NCI-H146 (cell line): Measurements from ENCODE around the gene UCN2.

Source experiments
- DNase-seq: peaks from one replicate; lab custom pipeline; 2025; lab: John Stamatoyannopoulos, UW

The UCN2 gene, protein sequence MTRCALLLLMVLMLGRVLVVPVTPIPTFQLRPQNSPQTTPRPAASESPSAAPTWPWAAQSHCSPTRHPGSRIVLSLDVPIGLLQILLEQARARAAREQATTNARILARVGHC

DNA sequence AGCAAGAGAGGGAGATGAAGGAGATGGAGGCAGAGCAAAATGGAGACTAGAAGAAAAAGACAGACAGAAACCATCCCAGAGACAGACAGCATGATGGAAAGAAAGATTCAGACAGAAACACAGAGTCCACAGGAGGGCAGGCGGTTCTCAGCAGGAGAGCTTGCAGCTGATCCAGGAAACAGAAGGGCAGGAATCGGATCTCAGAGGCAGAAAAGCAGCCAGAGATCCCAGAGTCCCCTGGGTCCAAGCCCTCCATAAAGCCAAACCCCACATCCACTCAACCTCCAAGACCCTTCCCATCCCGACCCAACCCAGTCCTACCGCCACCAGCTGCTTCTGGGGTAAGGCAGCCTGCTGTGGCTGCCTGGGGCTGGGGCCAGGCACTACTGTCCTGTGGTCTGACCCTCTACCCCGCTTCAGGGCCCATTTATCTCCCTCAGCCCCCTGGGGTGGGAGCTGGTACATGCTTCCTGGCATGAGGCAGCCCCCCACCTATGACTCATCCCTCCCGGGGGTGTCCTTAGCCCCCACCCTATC, at the start of gene UCN2:
Gene UCN2, minus strand, starts transcription at position 400 of the 537 bp plus-strand sequence. CDS start 657 bp downstream, outside the sequence.
- DNase-seq, result peak; percentile 26

DNA sequence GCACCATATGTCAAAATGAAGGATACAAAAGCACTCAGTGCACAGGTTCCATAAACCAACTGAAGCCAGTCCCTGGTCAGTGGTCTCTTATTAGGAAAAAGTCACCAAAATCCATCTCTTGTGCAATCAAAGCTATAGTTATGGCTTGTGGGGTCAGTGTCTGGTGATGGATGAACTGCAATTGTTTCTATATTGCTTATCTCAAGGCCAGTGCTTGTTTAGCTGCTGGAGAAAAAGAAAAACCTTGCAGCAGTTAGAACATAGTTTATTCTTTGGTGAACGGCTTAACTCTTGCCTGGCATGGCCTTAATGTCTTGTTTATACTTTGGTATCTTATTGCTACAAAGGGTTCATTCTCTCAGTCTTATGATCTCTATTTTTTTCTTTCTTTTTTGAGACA, 48.7 kb upstream of the UCN2 start:
- no peak for DNase-seq

DNA sequence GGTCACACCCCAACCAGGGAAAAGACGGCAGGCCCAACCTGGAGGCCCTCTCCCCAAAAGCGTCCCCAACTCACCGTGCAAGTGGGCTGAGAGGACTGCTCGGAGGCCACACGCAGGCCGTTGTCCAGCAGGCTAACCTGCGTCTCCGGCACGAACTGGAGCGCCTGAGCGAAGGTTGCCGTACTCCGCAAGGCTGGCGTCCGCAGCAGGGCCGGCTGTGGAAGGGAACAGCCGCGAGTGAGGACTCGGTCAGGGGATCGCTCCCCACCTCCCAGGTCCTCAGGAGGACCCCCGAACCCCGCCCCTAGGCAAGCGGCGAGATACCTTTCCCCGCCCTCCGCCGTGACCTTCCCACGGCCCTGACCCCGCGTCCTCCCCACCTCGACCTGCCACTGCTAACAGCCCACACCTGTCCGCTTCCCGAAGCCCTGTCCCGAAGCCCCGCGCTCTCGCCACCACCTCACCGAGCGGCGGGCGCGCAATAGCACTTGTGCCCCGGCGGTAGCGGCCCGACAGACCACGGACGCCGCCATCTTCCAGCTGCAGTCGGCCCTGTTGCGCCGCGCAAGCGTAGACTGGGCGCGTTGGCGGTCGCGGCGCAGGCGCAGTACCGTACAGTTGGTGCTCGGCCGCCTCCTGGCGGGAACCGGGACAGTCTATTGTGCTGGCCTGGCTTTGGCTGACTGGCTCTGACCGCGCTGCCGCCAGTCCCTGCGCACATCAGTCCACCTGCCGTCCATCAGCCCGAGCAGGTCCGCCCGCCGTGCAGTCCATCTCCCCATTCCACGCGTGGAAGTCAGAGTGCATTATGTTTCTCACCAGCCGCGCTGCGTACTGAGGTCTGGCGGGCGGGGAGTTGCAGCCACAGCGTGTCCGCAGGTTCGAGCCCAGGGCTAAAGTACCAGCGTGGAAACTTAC, 45.8 kb upstream of the UCN2 start, which contains the start of gene UQCRC1:
Gene UQCRC1, minus strand, starts transcription at position 559 of the 918 bp plus-strand sequence. Its CDS starts 26 bp downstream, at position 533.
- peak; percentile 91 for DNase-seq

DNA sequence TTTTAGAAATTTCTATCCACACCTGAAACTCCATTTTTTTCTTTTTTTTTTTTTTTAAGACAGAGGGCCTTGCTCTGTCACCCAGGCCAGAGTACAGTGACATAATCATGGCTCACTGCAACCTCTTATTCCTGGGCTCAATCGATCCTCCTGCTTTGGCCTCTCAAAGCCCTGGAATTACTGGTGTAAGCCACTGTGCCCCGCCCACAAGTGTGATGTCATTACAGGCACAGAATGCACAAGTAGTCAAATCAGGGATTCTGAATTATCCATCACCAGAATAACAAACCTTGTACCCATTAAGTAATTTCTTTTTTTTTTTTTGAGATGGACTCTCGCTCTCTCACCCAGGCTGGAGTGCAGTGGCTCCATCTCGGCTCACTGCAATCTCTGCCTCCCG, 43.9 kb upstream of the UCN2 start:
- DNase-seq, result no peak

DNA sequence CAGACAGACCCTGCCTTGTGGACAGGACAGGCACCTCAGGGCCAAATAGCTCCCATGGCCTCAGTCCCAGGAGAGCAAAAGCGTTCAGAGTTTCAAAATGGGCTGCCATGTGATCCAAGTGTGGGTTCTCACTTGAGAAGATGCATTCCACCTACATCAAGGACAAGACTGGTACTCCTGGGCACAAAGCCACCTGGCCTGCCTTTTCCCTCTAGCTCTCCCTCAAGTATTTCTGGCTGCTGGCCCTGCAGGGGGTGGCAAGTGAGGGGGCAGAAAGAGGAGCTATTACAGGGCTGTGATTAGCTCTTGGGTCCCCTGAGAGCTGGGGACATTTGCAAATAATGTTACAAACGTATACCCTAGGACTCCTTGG, 38.0 kb upstream of the UCN2 start:
- DNase-seq, result no peak

DNA sequence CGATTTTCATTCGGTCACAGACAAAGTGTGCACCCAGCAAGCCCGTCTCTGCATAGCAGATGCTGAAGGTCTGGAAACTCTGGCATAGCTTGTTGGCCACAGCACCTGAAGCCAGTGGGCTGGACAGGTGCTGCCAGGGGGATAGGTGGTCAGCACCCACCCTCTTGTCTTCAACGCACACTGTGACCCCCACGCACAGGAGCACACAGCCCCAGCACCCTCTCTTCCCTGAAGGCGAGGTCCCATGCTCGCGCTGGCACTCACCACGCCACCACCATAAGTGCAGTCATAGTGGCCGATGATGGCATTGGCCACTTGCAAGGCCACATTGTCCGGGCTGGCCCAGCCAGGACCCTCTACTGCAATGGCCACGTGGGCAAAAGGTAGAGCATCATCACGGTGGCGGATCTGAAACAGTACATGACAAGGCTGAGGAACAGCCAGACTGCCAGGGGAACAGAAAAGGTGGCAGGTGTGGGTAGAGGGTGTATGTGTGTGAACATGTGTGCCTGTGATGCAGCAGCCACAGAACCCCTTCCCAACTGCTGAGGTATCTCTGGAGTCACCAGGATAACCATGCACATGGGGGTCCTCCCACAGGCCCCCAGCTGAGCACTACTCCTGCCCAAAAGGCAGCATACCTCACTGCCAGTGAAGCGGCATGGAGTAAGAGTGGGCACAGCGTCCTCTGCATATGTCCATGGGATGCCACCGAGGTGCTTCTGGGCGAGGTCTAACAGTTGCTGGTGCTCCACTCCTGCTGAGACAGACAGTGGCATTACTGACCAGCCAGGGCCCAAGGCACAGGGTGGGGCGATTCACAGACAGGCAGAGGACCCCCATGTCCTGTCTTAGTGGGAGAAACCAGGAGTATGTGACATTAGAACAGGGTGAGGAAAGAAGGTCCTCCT, 37.4 kb upstream of the UCN2 start:
- no peak for DNase-seq

DNA sequence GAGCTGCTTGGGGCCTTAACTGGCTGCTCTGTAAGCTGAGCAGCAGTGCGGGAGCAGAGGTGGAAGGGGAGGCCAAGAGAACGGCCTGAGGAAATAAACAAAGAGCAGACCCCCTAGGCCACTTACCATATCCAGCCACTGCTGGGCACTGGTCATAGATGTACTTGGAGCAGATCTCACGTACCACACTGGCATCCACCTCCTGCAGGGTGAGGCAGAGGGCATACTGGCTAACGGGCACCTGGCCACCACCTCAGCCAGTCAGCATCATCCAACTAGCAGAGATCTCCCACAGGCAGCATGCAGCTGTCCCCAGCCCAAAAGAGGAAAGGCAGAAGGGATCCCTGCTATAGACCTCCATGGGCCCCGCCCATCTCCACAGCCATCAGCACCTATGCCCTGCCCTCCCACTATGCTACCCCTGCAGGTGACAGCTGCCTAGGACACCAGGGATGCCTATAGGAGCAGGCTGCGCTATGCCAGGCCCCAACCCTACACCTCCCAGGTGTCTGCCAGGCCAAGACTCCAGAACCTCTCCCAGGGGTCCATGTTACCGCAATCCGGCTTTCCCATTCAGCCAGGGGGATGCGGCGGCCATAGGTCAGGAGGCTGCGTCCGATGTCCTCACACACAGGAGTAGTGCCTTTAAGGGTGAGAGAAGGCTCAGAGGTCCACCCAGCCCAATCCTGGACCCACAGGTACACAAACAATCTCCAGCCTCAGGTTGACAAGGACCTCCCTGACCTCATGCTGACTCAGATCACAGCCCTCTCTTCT, 36.1 kb upstream of the UCN2 start:
- no peak for DNase-seq

DNA sequence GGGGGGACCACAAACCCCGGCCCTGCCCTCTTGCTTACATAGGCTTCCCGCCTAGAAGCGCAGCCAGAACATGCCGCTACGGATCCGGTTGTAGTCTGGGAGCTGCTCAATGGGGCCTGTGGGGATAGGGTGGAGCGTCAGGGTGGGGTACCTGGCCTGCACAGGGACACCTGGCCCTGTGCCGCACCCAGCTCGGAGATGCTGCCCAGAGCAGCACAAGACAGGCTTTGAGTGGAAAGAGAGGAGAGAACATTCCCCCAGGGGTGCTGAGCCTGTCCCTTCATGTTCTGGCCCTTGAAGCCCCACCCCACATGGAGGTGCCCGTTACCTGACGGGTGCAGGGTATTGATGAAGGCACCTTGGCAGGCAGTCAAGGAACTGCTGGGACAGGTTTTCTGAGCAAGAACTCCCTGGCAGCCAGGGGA, 35.5 kb upstream of the UCN2 start:
- DNase-seq, result no peak

DNA sequence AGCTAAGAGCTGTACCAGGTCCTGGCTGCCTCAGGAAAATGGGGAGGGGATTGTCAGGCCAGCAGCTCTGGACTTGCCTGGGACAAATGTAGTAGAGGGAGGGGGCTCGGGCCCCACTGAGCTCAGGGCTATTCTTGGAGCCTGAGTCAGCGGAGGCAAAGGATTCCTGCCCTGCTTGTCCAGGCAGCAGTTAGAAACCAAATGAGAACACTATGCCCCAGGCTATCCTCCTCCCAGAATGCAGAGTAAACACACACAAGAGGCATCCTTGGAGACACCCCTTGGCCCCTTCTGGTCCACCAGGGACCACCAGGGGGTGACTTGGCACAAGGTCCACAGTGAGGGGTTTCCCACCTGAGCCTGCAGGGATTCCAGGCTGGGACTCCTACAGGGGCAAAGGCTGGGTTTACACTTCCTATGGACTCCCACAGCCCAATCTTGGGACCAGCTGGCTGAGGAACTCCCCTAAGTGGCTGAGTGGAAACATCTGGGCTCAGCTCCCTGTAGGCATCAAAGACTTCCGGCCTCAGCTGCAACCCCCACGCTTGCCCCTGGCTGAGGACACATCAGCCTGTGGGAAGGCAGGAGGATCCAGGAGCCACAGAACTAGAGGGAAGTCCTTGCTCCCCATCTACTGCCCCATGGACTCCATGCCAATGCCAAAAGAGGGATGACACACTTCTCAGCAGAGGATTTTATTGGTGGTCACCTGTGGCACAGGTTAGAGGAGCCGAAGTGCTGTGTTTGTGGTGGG, 34.9 kb upstream of the UCN2 start:
- DNase-seq, result no peak

DNA sequence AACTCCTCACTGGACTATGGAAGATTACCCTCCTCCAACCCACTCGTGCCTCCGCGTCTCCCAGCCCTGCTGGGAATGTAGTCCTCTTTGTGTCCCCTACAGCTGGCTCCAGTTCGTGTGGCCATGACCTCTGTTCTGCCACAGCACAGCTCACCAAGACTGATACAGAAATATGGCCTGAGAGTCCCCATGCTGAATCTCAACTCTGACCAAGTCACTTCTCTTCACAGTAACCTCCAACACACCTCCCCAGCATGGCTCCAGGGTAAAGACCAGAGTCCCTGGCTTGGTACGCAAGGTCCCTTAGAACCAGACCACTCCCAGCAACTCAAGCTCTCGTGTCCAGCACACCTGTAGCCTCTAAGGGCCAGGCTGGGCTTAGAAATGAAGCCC, 33.8 kb upstream of the UCN2 start:
- no peak for DNase-seq

DNA sequence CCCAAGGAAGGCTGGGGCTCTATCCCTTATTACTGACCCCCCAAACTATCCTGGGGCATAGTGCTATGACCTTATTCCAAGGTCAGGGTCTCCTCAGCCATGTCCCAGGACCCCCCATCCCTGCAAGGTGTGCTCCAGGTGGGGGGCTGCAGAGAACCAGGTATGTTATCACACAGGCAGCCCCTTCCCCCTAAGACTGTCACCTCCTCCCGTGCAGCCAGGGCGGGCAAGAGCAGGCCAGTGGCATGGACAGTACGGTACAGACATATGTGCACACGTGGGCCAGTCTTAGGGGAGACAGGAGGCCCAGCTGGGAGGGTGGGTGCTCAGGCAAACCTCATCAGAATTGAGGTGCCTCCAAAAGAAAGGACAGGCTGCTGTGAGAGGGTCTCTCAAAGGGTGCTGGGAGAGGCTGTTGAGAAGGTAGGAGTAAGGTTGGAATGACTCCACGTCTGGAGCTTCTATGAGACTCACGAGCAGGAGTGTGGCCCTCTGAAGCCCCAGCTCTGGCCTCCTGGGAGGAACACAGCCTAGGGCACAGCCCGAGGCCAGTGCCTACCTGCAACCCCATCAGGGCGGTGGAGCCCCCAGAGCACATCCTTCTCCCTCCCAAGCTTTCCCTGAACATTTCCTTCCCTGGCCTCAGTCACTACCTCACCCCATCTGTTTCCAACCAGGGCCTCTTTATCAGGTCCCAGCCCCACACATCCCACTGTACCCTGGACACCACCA, 33.3 kb upstream of the UCN2 start:
- no peak for DNase-seq

DNA sequence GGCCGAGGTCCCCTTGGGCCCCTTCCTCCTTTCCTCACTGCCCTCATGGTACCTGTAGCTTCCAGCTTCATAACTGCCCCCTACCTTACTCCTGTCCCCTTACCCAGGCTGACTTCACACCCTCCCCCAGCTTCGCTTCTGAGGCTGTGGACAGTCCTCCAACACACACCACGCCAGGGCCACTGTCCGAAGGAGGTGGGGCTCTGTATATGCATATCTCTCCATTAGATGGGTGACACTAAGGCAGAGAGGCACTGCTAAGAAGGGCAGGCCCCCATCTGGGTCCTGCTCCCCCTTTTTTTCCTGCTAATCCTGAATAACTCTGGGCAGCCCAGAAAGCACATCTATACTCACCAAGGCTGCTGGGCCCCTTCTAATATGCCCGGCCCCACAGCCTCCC, 32.6 kb upstream of the UCN2 start:
- DNase-seq, result no peak

DNA sequence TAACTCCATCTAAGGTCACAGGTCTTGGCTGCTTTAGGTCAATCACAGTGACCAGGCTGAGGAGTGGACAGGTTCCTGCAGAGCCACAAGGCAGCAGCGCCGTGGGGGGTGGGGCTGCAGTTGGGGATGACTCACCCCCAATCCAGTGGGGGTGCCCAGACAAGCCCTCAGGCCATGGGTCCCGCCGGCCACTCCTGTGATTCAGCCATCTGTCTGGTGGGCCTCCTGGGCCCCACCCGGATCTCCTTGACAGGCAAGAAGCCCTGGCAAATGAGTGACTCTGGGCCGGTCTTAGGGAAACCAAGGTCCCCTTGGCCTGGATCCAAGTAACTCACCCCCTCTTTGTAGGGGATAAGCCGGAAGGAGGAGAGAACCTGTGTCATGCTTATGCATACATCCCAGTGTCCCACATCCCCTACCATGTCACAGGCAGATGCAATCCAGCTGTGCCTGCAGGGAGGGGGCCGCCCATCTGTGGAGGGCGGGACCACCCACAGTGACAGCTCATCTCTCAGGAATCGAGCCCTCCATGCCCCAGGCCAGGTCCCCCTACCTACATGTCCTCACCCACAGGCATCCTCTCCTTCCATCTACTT, 32.0 kb upstream of the UCN2 start:
- no peak for DNase-seq

DNA sequence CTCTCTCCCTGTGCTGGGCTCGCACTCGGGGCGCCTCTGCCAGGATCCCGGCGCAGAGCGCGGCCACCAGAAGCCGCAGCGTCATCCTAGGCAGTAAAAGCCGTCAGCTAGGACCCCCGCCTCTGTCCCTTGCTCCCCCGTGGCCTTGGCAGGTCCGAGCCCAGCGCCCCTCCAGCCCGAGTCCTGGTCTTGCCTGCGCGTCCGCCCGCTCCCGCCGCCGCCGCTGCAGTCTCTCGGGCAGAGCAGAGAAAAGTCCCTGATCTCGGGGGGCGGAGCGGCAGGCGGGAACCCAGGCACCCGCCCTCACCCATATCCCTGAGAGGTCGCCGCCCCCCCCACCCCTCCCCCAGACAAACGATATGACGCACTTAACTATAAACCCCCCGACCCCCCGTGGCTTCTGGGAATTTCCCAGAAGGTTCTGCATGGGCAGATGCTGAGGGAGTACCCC, 31.5 kb upstream of the UCN2 start, which contains the start of gene COL7A1:
Gene COL7A1, minus strand, starts transcription at position 255 of the 451 bp plus-strand sequence. Its CDS starts 170 bp downstream, at position 85.
- peak; percentile 19 for DNase-seq

DNA sequence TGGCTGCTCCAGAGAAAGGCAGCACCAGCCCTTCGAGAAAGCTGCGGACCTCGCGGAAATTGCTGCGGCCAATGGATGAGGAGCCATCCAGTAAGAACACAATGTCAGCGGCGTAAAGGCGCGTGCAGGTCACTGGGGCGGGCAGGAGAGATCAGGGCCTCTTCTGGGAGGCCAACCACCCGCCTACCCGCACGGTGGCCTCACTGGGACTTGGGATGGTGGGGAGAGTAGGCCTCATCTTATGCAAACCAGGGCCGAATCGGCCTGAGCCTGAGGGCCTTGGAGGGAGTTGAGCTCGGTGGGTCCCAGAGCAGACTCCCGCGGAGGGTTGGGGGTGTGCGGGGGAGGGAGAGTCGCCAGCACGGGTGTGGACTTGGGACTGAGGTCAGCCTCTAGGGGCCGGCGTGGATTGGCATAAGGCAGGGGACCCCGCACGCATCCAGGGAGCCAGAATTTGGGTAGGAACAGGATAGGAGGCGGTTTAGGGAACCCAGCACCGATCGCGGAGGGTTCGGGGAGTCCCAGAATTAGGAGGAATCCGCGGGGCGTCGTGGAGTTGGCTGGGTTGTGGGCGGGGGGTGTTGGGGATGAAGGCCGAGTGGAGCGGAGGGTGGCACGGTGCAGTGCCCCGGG, 31.0 kb upstream of the UCN2 start:
- no peak for DNase-seq

DNA sequence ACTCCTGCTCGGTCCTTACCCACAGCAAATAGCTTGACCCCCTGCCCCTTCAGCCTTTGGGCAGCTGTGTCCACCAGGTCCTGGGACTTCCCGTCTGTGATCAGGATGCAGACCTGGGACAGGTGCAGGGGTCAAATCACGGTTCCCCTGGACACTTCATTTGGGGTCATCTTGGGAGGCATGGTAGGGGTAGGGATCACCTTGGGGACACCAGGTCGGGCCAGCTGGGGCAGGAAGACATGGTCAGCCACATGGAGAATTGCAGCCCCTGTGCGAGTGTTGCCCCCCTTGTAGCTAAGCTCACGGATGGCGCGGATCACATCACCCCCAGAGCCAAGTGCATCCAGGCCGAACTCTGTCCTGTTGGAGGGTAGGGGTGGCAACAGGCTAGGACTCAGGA, 29.8 kb upstream of the UCN2 start:
- no peak for DNase-seq

DNA sequence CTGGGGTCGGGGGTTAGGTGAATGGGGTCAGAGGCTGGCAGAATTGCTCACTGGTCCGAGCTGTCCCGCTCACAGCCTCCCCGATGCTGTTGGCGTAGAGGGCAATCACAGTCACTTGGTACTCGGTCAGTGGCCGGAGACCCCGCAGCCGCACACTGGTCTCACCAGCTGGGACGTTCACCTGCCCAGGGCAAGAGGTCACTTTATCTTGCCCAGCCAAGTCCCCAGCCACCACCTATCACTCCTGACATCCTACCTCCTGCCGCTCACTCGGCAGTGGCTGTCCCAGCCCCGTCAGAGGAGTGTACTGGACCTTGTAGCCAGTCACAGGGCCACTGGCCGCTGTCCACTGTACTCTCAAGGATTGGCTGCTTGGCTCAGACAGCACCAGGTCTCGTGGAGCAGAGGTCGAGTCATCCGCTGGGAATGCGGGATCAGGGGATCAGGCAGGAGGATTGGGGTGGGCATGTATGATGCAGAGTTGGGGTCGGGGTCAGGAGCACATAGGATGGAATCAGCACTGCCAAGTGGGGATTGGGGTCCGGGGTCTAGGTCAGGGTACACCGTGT, 29.0 kb upstream of the UCN2 start:
- DNase-seq, result no peak

DNA sequence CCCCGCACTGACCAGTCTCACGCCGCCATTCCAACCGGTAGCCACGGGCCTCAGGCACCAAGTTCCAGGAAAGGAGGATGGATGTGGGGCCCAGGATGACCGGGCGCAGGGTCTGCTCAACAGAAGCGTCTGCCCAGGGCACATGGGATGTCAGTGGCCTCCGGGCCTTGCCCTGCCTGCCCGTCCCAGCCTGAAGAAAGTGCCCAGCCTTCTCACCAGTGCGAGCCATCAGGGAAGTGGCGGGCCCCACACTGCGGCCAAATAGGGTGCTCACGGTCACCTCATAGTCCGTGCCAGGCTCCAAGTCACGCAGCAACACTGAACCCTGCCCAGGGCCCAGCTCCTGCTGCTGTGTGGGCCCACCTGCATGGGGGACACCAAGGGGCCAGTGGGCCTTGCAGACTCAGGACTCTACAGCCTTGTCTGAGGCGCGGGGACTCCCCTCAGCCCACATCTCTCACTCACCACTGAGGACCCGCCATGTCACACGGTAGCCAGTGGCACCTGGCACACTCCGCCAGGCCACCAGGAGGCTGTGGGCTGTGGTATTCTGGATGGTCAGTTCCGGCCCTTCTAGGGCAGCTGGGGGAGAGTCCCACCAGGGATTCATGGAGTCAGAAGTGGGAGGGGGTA, 28.4 kb upstream of the UCN2 start:
- no peak for DNase-seq
